HepG2 (cell line): ENCODE results near the gene FBLIM1. TPM values are rescaled to one million over a fixed set of nuclear protein-coding genes. Genes with fewer than 3 reads are reported as not detected.

Experiments
- ARID4A ChIP-seq: sonication (generic); formaldehyde crosslinking; IDR thresholded peaks from 2 replicates; pipeline ENCODE4 v1.5.0; 2020; ENCODE audit warnings: mild to moderate bottlenecking, missing genetic modification reagents, borderline replicate concordance
- CTCF ChIP-seq: sonication (generic); formaldehyde crosslinking; IDR thresholded peaks from 2 replicates; pipeline ENCODE4 v1.5.0; 2020; ENCODE audit warnings: mild to moderate bottlenecking, missing genetic modification reagents, moderate library complexity
- HCFC1 ChIP-seq: fragments of 150-350 bp; IDR thresholded peaks from 2 replicates; pipeline ENCODE4 v1.6.1; 2014; ENCODE audit warnings: low read depth, low read length
- HNF4G ChIP-seq, 2 experiments: sonication (generic) in 1 of 2; formaldehyde crosslinking in 1 of 2; IDR thresholded peaks; 2 replicates each; pipeline versions ENCODE4 v1.4.0 to v1.6.1; 2011 to 2020; ENCODE audit warnings: borderline replicate concordance in 2 of 2, low read depth in 2 of 2, mild to moderate bottlenecking in 2 of 2, low read length in 1 of 2, missing genetic modification reagents in 1 of 2, moderate library complexity in 1 of 2
- HNRNPLL ChIP-seq: fragments of 200-400 bp; formaldehyde crosslinking; IDR thresholded peaks from 2 replicates; pipeline ENCODE4 v1.6.1; 2017; ENCODE audit warnings: mild to moderate bottlenecking, low read depth, low read length; ENCODE audit not compliant: poor library complexity, severe bottlenecking
- MATR3 ChIP-seq: sonication (generic); formaldehyde crosslinking; IDR thresholded peaks from 2 replicates; pipeline ENCODE4 v1.4.0; 2020; ENCODE audit warnings: missing genetic modification reagents
- MLLT10 ChIP-seq: sonication (generic); formaldehyde crosslinking; IDR thresholded peaks from 2 replicates; pipeline ENCODE4 v1.4.0; 2020; ENCODE audit warnings: missing genetic modification reagents
- NFE2L1 ChIP-seq: sonication (generic); formaldehyde crosslinking; IDR thresholded peaks from 2 replicates; pipeline ENCODE4 v1.4.0; 2020; ENCODE audit warnings: missing genetic modification reagents, mild to moderate bottlenecking, borderline replicate concordance
- NR2C2 ChIP-seq: sonication (generic); formaldehyde crosslinking; IDR thresholded peaks from 2 replicates; pipeline ENCODE4 v1.4.0; 2020; ENCODE audit warnings: missing genetic modification reagents, mild to moderate bottlenecking, moderate library complexity, borderline replicate concordance
- RFX5 ChIP-seq: IDR thresholded peaks from 2 replicates; pipeline ENCODE4 v1.6.1; 2011; ENCODE audit warnings: low read depth, low read length, improper control_type of control experiment
- SAP130 ChIP-seq: IDR thresholded peaks from 2 replicates; pipeline ENCODE4 v1.6.1; 2016; ENCODE audit warnings: low read depth
- STAG1 ChIP-seq: sonication (generic); formaldehyde crosslinking; IDR thresholded peaks from 2 replicates; pipeline ENCODE4 v1.4.0; 2020; ENCODE audit warnings: missing genetic modification reagents
- STAT5B ChIP-seq: sonication (generic); formaldehyde crosslinking; IDR thresholded peaks from 2 replicates; pipeline ENCODE4 v1.4.0; 2020; ENCODE audit warnings: missing genetic modification reagents
- ZBTB14 ChIP-seq: sonication (generic); formaldehyde crosslinking; IDR thresholded peaks from 2 replicates; pipeline ENCODE4 v1.4.0; 2020; ENCODE audit warnings: missing genetic modification reagents
- ZBTB7B ChIP-seq: sonication (generic); formaldehyde crosslinking; IDR thresholded peaks from 2 replicates; pipeline ENCODE4 v1.4.0; 2020; ENCODE audit warnings: missing genetic modification reagents
- ZFP91 ChIP-seq: sonication (generic); formaldehyde crosslinking; IDR thresholded peaks from 2 replicates; pipeline ENCODE4 v1.9.0; 2022; ENCODE audit warnings: missing genetic modification reagents, mild to moderate bottlenecking, borderline replicate concordance
- ZNF549 ChIP-seq: sonication (generic); formaldehyde crosslinking; IDR thresholded peaks from 2 replicates; pipeline ENCODE4 v1.5.0; 2020; ENCODE audit warnings: missing genetic modification reagents
- ZNF652 ChIP-seq: IDR thresholded peaks from 2 replicates; pipeline ENCODE4 v1.6.1; 2016; ENCODE audit warnings: low read depth, borderline replicate concordance
- ZNF660 ChIP-seq: sonication (generic); formaldehyde crosslinking; IDR thresholded peaks from 2 replicates; pipeline ENCODE4 v1.5.1; 2020; ENCODE audit warnings: mild to moderate bottlenecking, low read depth, missing genetic modification reagents, borderline replicate concordance
- polyA plus RNA-seq, 8 experiments: library from polyadenylated mRNA; depleted of rRNA in 3 of 8; stranded (reverse) in 7 of 8; unstranded in 1 of 8; fragments of >200 nt; fragmentation: Illumina TruSeq in 4 of 8; extraction: Trizol in 4 of 8; gene quantifications; 2 replicates each; pipeline versions ENCODE4 v1.2.1 to v1.2.3, GENCODE V29; 2011 to 2016; ENCODE audit warnings: low read depth in 4 of 8, missing spikeins in 1 of 8, mixed read lengths in 1 of 8; ENCODE audit not compliant: insufficient read depth in 1 of 8
- total RNA-seq, 5 experiments: library from RNA; depleted of rRNA; stranded (reverse); fragments of >200 nt; fragmentation: Illumina TruSeq; extraction: Trizol; gene quantifications; 2 replicates each; pipeline ENCODE4 v1.2.3, GENCODE V29; 2016; ENCODE audit warnings: low read depth in 1 of 5

Gene FBLIM1
- total and polyA plus RNA-seq, 2 of the 13 experiments (the other 11 are each of a cell fraction or from before 2014, with no cell fraction given) = 10.6 to 23.0 TPM

GRCh38 chr1:15736038-15736891 is 22.3 kb upstream of the FBLIM1 start, which contains the start of gene SLC25A34 (continued):
- peak; percentile 55; the same call in 1 of the 2 replicates for TF ChIP-seq CTCF
- no peak for TF ChIP-seq NFE2L1 (CRISPR knock-in tag)
- TF ChIP-seq NR2C2 (CRISPR knock-in tag) = no peak
- peak; percentile 25; the same call in 1 of the 2 replicates for TF ChIP-seq HNF4G (IDR thresholded peaks at IDR 0.05; ENCODE audit: borderline replicate concordance, low read depth, low read length)
- no peak for TF ChIP-seq HNF4G (CRISPR knock-in tag; IDR thresholded peaks at IDR 0.05; ENCODE audit: borderline replicate concordance, low read depth)
- no peak for TF ChIP-seq ZNF549 (CRISPR knock-in tag)
- 0 out of 2 replicates have a peak, but pooled peaks have one; percentile 28 for TF ChIP-seq ZFP91
- TF ChIP-seq HCFC1 = no peak
- no peak for TF ChIP-seq MLLT10
- TF ChIP-seq HNRNPLL = peak; percentile 25
- peak; percentile 40; the same call in 1 of the 2 replicates for TF ChIP-seq ARID4A (CRISPR knock-in tag)
- TF ChIP-seq ZBTB14 (CRISPR knock-in tag) = no peak
- no peak; the same call in 1 of the 2 replicates for TF ChIP-seq ZBTB7B (CRISPR knock-in tag)
- no peak for TF ChIP-seq ZNF660 (CRISPR knock-in tag)
- no peak for TF ChIP-seq ZNF652 (CRISPR knock-in tag)
- no peak for TF ChIP-seq MATR3 (CRISPR knock-in tag)
- no peak for TF ChIP-seq RFX5
- peak; percentile 75 for TF ChIP-seq SAP130 (CRISPR knock-in tag)
- TF ChIP-seq STAT5B (CRISPR knock-in tag) = no peak
- TF ChIP-seq STAG1 (CRISPR knock-in tag) = peak; percentile 50
